Smooth muscle cell of the brain vasculature (primary cell): ENCODE measurements around the gene NHLRC4.

Source experiments
- DNase-seq: peaks from one replicate; pipeline ENCODE4 v3.0.0-alpha.2; 2012; ENCODE audit warnings: low read depth, low spot score

The NHLRC4 gene

DNA sequence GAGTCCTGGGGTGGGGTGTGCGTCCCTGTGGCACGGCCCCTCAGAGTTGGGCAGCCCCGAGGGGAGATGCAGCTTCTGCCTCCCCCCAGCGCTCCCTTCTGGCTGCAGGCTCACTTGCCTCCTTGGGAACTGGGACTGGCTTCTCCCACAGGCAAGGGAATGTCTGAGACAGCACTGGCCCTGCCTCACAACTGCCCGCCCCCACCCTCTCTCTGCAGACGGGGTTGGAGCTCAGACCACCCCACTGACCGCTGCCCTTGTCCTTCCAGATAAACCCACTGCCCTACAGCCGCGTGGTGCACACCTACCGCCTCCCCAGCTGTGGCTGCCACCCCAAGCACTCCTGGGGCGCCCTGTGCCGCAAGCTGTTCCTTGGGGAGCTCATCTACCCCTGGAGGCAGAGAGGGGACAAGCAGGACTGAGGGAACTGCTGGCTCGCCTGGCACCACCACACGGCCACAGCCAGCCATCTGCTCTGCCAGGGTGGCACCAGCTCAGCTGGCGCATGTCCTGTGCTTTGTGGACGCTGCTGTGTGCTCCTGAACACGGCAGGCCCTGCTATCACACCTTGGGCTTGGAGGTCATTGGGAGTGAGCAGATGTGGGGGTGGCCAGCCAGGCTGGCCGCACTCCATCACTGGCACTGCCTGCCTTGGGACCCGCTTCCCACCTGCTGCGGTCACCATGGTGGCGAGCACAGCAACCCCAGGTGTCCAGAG is 16.0 kb downstream of the NHLRC4 start:
- no peak for DNase-seq

DNA sequence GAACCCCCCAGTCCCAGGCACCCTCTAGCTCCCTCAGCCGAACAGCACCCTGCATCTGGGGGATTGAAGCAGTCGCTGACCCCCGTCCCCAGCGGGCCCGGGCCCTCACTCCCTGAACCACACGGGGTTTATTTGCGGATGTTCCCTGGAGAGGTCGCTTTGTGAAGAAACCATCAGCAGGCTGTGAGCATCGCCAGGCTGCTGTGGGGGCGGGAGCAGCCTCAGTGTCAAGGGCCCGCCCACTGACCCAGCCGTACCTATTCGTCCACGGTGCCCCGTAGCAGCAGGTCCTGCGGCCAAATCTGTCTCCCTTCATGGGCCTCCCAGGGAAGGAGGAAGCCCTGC is 16.6 kb downstream of the NHLRC4 start:
- no peak for DNase-seq

- DNase-seq: no peak
These were observed 17.2 kb downstream of the NHLRC4 start for GRCh38 chr16:583815-584591.

DNA sequence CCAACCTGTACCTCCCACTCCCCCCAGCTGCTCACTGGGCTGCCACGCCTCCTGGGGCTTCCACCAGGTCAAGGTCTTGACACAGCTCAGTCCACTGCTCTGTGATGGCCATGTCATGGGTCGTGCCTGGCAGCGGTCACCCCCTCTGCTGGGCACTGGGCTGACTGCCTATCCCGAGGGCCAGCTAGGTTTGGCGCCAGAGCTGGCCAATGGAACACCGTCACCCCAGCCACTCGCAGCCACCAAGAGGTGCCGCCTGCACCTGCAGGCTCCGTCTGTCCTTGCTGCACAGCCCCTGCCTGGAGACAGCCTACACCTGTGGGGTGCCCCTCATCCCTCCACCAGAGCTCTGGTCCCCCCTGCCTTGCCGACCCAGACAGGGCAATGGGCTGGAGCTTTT is 18.5 kb downstream of the NHLRC4 start:
- no peak for DNase-seq

DNA sequence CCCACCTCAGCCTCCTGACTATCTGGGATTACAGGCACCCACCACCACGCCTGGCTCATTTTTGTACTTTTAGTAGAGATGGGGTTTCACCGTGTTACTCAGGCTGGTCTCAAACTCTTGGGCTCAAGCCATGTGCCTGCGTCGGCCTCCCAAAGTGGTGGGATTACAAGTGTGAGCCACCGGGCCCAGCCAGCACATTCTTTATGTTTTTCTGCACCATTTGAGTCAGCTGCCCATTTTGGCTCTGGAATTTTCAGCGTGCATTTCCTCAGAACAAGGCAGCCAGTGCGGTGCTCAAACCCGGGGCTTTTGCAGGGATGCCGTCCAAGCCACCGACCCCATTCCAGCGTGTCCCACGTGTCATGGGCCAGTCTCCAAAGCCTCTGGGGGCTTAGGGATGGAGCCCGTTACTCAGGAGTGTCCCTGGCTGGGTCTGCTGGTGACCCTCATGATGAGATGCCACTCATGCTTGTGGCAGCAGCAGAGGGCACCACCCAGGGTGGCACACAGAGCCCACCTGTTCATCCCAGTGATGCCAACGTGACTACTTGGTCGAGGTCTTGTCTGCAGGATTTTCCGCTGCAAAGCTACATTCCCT is 19.3 kb downstream of the NHLRC4 start:
- DNase-seq: no peak

DNA sequence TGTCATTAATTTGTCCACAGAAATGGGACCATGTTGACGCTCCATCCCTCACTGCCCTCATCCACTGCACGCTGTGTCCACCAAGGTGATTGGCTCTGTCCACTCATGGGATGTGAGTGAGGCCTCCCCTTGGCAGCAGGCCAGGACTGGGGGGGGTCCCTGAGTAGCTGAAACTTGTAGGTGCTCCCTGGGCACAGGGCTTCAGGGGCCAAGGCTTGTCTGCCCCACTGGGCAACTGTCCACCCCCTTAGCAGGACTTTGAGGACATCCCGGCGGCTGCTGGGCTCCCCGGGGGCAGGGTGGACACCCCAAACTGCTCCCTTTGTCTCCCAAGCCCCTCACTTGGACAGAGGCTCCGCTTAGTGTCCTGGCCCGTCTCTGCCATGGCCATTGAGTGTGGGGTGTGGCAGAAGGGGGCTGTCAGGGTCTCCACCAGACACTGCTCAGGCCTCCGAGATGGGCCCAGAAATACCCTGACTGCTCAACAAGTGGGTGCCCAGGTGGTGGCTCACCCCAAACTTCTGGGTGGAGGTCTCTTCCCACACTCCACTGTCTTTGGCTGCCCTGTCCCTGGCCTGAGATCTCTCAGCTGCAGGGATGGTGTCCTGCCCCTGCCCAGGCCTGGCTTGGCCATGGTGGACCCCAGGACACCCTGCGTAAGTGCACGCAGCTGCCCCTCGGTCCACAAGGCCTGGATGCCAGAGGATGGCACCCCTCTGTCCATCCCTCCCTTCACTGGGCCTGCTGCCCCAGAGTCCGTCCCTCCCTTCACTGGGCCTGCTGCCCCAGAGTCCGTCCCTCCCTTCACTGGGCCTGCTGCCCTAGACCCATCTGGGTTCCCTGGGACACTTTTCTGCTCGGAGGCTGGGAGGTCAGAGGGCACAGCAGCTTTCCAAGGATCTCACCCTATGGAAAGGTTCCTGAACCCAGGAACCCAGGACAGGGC is 20.1 kb downstream of the NHLRC4 start:
- no peak for DNase-seq

DNA sequence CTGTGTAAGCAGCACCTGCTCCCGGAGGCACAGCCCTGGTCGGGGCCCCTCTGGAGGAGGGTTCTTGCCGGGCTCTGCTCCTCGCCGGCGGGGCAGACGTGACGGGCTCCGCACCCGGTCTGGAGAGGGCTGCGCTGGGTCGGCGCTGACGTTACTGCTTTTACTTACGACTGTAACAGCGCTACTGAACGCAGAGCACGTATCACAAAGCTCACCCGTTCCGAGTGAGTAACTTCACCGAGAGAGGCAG is 21.8 kb downstream of the NHLRC4 start:
- no peak for DNase-seq

DNA sequence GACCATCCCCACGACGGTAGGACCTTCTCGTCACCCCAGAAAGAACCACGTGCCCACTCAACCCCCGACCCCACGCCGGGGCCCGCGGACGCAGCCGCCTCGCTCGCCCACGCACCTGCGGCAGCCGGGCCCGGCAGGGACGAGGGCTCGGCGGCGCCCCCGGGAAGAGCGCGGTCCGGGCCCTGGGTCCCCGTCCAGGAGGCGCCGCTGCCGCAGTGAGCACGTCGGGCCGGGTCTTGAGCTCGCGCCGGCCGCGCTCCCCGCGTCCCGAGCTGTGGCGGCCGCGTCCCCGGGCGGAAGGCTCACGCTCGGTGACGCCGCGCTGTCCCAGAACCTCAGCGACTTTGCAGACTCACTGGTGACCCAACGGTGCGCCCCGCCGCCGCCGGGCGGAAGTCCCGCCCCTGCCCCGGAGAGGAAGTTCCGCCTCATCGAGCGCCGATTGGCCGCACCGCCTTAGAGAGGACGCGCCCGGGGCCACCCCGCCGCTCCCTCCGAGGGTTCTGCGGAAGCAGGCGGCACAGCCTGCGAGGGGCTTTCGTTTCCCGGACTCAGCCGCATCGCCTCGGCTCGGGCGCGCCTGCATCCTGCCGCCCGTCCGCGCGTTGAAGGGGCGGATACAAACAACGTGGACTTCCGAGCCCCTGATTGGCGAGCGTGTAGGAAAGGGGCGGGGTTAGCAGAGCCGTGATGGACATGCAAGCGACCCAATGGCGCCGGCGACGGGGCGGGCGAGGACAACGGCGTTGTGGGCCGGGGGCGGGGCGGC is 22.3 kb downstream of the NHLRC4 start:
- peak; percentile 93 for DNase-seq

- DNase-seq: peak; percentile 96
These were observed 22.9 kb downstream of the NHLRC4 start, which contains the start of gene RAB40C for GRCh38 chr16:589658-590187. TSS of gene RAB40C (plus strand) at chr16:590066. CDS start at chr16:590292, 226 bp downstream.

GRCh38 chr16:590188-590814 is 23.5 kb downstream of the NHLRC4 start:
- no peak for DNase-seq

DNA sequence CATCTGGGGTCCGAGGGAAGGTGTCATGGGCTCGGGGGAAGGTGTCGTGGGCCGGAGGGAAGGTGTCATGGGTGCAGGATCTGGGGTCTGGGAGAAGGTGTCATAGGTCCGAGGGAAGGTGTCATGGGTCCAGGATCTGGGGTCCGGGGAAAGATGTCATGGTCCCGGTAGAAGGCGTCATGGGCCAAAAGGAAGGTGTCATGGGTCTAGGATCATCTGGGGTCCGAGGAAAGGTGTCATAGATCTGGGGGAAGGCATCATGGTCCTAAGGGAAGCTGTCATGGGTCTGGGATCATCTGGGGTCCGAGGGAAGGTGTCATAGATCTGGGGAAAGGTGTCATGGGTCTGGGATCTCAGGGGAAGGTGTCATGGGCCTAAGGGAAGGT is 24.0 kb downstream of the NHLRC4 start:
- no peak for DNase-seq

GRCh38 chr16:591231-591630 is 24.4 kb downstream of the NHLRC4 start:
- no peak for DNase-seq

DNA sequence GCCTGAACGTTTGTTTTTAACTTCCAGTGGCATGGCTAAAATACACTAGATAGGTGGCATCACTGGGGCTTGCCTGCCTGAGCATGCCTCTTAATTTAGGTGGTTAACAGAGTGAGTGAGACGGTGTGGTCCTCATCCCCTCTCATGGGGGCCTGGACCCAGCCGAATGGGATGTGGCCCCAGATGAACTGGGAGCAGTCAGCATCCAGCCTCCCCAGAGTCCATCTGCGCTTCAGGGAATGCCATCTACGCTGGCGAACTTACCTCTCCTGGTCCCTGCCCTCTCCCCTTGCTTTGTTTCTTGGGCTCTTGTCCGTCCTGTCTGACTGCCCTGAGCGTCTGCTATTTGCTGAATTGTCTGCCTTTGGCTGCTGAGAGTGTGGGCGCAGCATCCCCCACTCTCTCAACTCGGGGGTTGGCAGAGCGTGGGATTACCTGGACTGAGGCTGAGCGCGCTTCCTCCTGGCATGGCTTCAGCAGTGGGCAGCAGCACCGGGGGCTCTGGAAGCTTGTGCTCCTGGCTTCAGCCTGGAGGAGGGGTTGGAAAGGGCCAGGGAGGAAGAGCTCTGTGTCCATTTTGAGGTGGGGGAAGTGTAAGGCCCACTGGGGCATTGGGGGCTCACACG is 25.2 kb downstream of the NHLRC4 start:
- DNase-seq: no peak

GRCh38 chr16:592518-593306 is 25.9 kb downstream of the NHLRC4 start:
- peak; percentile 65 for DNase-seq

DNA sequence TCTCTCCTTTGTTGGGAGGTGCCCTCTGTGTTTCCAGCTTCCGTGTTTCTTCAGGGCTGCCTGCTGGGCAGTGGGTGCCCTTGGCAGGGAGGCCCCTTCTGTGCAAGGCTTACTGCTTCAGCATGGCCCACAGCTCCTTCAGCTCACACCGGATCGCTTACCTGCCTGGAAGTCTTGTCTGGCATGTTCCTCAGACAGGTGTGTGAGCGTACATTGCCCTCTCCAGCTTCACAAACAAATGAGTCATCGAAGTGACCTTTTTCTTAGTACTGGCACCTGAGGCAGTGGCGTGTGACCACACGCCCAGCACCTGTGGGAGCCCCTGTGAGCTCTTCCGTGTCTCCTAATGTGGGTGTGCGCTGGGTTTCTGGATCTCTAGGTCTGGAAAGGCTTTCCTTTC is 26.6 kb downstream of the NHLRC4 start:
- no peak for DNase-seq

DNA sequence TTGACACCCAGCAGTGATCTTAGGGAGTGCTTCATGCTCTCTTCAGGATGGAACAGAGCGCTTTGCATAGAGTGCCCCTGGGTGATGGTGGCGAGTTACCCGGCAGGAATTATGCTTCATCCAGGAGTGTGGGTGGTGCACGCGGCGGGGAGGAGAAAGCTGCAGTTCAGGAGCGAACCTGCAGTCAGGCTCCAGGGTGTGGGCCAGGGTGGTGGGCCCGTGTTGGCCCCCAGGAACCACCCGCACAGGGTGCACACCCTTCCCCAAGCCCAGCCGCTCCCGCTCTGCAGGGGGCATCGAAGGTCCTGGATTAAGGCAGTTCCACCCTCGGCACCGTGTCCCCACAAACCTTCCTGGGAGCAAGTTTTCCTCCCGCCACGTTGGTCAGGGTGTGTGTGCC is 27.0 kb downstream of the NHLRC4 start:
- no peak for DNase-seq

GRCh38 chr16:595094-595528 is 28.3 kb downstream of the NHLRC4 start:
- no peak for DNase-seq

- no peak for DNase-seq
These were observed 29.3 kb downstream of the NHLRC4 start for GRCh38 chr16:595942-596735.

DNA sequence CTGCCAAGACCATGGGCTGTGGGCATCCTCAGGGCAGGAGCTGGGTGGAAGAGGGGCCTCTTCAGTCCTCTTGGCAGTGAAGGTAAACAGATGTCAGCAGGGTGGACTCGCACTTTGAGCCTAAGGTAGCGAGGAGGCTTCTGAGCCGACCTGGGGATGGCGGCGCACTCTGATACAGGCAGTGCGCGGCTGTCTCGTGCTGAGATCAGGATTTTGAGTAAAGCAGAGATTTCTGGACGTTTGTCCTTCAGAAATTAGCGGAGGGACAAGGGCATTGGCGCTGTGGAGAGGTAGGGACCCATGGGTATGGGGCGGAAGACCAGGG is 29.9 kb downstream of the NHLRC4 start:
- no peak for DNase-seq
